Measurements from ENCODE around the gene DNA2.
"Not testable (repeated sequence)": the region's sequence is repeated elsewhere in the genome, so short reads cannot be mapped to it uniquely, and the experiment has no call there.

The DNA2 gene

GRCh38 chr10:68516766-68517165 is 45.0 kb upstream of the DNA2 start:
- Histone ChIP-seq H3K14ac (ENCODE audit: low read length in 2 of 2) (no peak overlapping the region), H2BK12ac (ENCODE audit: low read length in 2 of 2) (no peak overlapping the region), H3K4me3 (ENCODE audit: insufficient read depth in 1 of 2, low read depth in 1 of 2, low read length in 2 of 2) (no peak overlapping the region), H3K27me3 (ENCODE audit: control insufficient read depth in 1 of 2, insufficient read depth in 1 of 2, low read length in 2 of 2) (no peaks in the 10 kb centered on the region), H3K23ac (ENCODE audit: low read length in 2 of 2) (no peak overlapping the region), H3K4me1 (ENCODE audit: control insufficient read depth, insufficient read depth, low read depth, low read length) (no peaks in the 10 kb centered on the region), H3K27ac (ENCODE audit: low read length, poor library complexity, severe bottlenecking) (no peak overlapping the region), H3K4me2 (ENCODE audit: low read length, poor library complexity, severe bottlenecking) (no peak overlapping the region), H2BK5ac (ENCODE audit: low read depth, low read length, poor library complexity, severe bottlenecking) (no peak overlapping the region), H2AFZ (ENCODE audit: low read depth, low read length) (no peak overlapping the region), H3K36me3 (ENCODE audit: control insufficient read depth in 1 of 2, insufficient read depth in 2 of 2, low read depth in 1 of 2, low read length in 2 of 2) (peaks cover 8 to 12% of the 10 kb centered on the region in 2 experiments), H3K79me1 (replicated peaks; ENCODE audit: low read length, poor library complexity, severe bottlenecking) (peaks cover 14% of the 10 kb centered on the region), H3K9ac (ENCODE audit: low read length) (peak overlapping the region; percentile 33), H3K4ac (ENCODE audit: low read depth in 1 of 2, low read length in 2 of 2) (no peak overlapping the region), H2AK5ac (ENCODE audit: low read length, severe bottlenecking) (no peak overlapping the region), H4K8ac (ENCODE audit: low read length) (no peak overlapping the region), H2BK120ac (ENCODE audit: low read depth, low read length) (no peak overlapping the region), H3K18ac (ENCODE audit: low read depth in 1 of 2, low read length in 2 of 2) (no peak overlapping the region), H2BK15ac (ENCODE audit: low read depth, poor library complexity, severe bottlenecking) (no peak overlapping the region), H4K91ac (ENCODE audit: low read length) (no peak overlapping the region), H3K9me3 (ENCODE audit: control insufficient read depth, low read length) (no peaks in the 10 kb centered on the region)
- DNase-seq: no peak
- 74% methylated on average over 4 of the region's 4 CpGs for WGBS

- H3K4ac ChIP-seq (ENCODE audit: low read depth in 1 of 2, low read length in 2 of 2); H3K14ac ChIP-seq (ENCODE audit: low read length in 2 of 2); H3K27me3 ChIP-seq (ENCODE audit: control insufficient read depth in 1 of 2, insufficient read depth in 1 of 2, low read length in 2 of 2); H3K4me3 ChIP-seq (ENCODE audit: insufficient read depth in 1 of 2, low read depth in 1 of 2, low read length in 2 of 2); H3K23ac ChIP-seq (ENCODE audit: low read length in 2 of 2); H3K9ac ChIP-seq (ENCODE audit: low read length); H4K91ac ChIP-seq (ENCODE audit: low read length); H2BK12ac ChIP-seq (ENCODE audit: low read length in 2 of 2); H3K4me2 ChIP-seq (ENCODE audit: low read length, poor library complexity, severe bottlenecking); H3K27ac ChIP-seq (ENCODE audit: low read length, poor library complexity, severe bottlenecking); H3K9me3 ChIP-seq (ENCODE audit: control insufficient read depth, low read length); H3K18ac ChIP-seq (ENCODE audit: low read depth in 1 of 2, low read length in 2 of 2); H2BK120ac ChIP-seq (ENCODE audit: low read depth, low read length); H2AK5ac ChIP-seq (ENCODE audit: low read length, severe bottlenecking); H2BK5ac ChIP-seq (ENCODE audit: low read depth, low read length, poor library complexity, severe bottlenecking); H2BK15ac ChIP-seq (ENCODE audit: low read depth, poor library complexity, severe bottlenecking); H2AFZ ChIP-seq (ENCODE audit: low read depth, low read length); H3K4me1 ChIP-seq (ENCODE audit: control insufficient read depth, insufficient read depth, low read depth, low read length); DNase-seq; H4K8ac ChIP-seq (ENCODE audit: low read length): not testable (repeated sequence)
- Histone ChIP-seq H3K79me1 (replicated peaks; ENCODE audit: low read length, poor library complexity, severe bottlenecking) (peaks cover 14% of the 10 kb centered on the region), H3K36me3 (ENCODE audit: control insufficient read depth in 1 of 2, insufficient read depth in 2 of 2, low read depth in 1 of 2, low read length in 2 of 2) (peaks cover 11% of the 10 kb centered on the region in 2 experiments)
- 92% methylated on average over 2 of the region's 2 CpGs for WGBS
These were observed 44.4 kb upstream of the DNA2 start for GRCh38 chr10:68516216-68516615.

GRCh38 chr10:68508090-68508489 is 36.3 kb upstream of the DNA2 start:
- no peak for DNase-seq
- Histone ChIP-seq H3K79me1 (replicated peaks; ENCODE audit: low read length, poor library complexity, severe bottlenecking) (peaks cover 15% of the 10 kb centered on the region), H2AK5ac (ENCODE audit: low read length, severe bottlenecking) (no peak overlapping the region), H2BK120ac (ENCODE audit: low read depth, low read length) (no peak overlapping the region), H2AFZ (ENCODE audit: low read depth, low read length) (no peak overlapping the region), H3K23ac (ENCODE audit: low read length in 2 of 2) (no peak overlapping the region), H3K9me3 (ENCODE audit: control insufficient read depth, low read length) (no peaks in the 10 kb centered on the region), H3K4me1 (ENCODE audit: control insufficient read depth, insufficient read depth, low read depth, low read length) (no peaks in the 10 kb centered on the region), H3K36me3 (ENCODE audit: control insufficient read depth in 1 of 2, insufficient read depth in 2 of 2, low read depth in 1 of 2, low read length in 2 of 2) (peaks cover 17 to 37% of the 10 kb centered on the region in 2 experiments), H3K4me2 (ENCODE audit: low read length, poor library complexity, severe bottlenecking) (no peak overlapping the region), H4K8ac (ENCODE audit: low read length) (no peak overlapping the region), H3K9ac (ENCODE audit: low read length) (no peak overlapping the region), H3K14ac (ENCODE audit: low read length in 2 of 2) (no peak overlapping the region), H3K4me3 (ENCODE audit: insufficient read depth in 1 of 2, low read depth in 1 of 2, low read length in 2 of 2) (no peak overlapping the region), H3K27ac (ENCODE audit: low read length, poor library complexity, severe bottlenecking) (no peak overlapping the region), H2BK15ac (ENCODE audit: low read depth, poor library complexity, severe bottlenecking) (no peak overlapping the region), H3K27me3 (ENCODE audit: control insufficient read depth in 1 of 2, insufficient read depth in 1 of 2, low read length in 2 of 2) (no peaks in the 10 kb centered on the region), H2BK12ac (ENCODE audit: low read length in 2 of 2) (no peak overlapping the region), H4K91ac (ENCODE audit: low read length) (no peak overlapping the region), H2BK5ac (ENCODE audit: low read depth, low read length, poor library complexity, severe bottlenecking) (no peak overlapping the region), H3K18ac (ENCODE audit: low read depth in 1 of 2, low read length in 2 of 2) (no peak overlapping the region), H3K4ac (ENCODE audit: low read depth in 1 of 2, low read length in 2 of 2) (no peak overlapping the region)
- 93% methylated on average over 5 of the region's 6 CpGs for WGBS

GRCh38 chr10:68506411-68506810 is 34.6 kb upstream of the DNA2 start:
- Histone ChIP-seq H3K23ac (ENCODE audit: low read length in 2 of 2) (no peak overlapping the region), H3K4ac (ENCODE audit: low read depth in 1 of 2, low read length in 2 of 2) (no peak overlapping the region), H3K18ac (ENCODE audit: low read depth in 1 of 2, low read length in 2 of 2) (no peak overlapping the region), H3K79me1 (replicated peaks; ENCODE audit: low read length, poor library complexity, severe bottlenecking) (peaks cover 13% of the 10 kb centered on the region), H4K91ac (ENCODE audit: low read length) (no peak overlapping the region), H3K27me3 (ENCODE audit: control insufficient read depth in 1 of 2, insufficient read depth in 1 of 2, low read length in 2 of 2) (no peaks in the 10 kb centered on the region), H2AK5ac (ENCODE audit: low read length, severe bottlenecking) (no peak overlapping the region), H3K9ac (ENCODE audit: low read length) (no peak overlapping the region), H2AFZ (ENCODE audit: low read depth, low read length) (no peak overlapping the region), H3K9me3 (ENCODE audit: control insufficient read depth, low read length) (no peaks in the 10 kb centered on the region), H3K36me3 (ENCODE audit: control insufficient read depth in 1 of 2, insufficient read depth in 2 of 2, low read depth in 1 of 2, low read length in 2 of 2) (peaks cover 19 to 47% of the 10 kb centered on the region in 2 experiments), H3K14ac (ENCODE audit: low read length in 2 of 2) (no peak overlapping the region), H3K4me3 (ENCODE audit: insufficient read depth in 1 of 2, low read depth in 1 of 2, low read length in 2 of 2) (no peak overlapping the region), H3K4me2 (ENCODE audit: low read length, poor library complexity, severe bottlenecking) (no peak overlapping the region), H2BK5ac (ENCODE audit: low read depth, low read length, poor library complexity, severe bottlenecking) (no peak overlapping the region), H4K8ac (ENCODE audit: low read length) (no peak overlapping the region), H3K4me1 (ENCODE audit: control insufficient read depth, insufficient read depth, low read depth, low read length) (no peaks in the 10 kb centered on the region), H2BK12ac (ENCODE audit: low read length in 2 of 2) (no peak overlapping the region), H3K27ac (ENCODE audit: low read length, poor library complexity, severe bottlenecking) (no peak overlapping the region), H2BK15ac (ENCODE audit: low read depth, poor library complexity, severe bottlenecking) (no peak overlapping the region), H2BK120ac (ENCODE audit: low read depth, low read length) (no peak overlapping the region)
- DNase-seq: no peak
- 97% methylated on average over 4 of the region's 5 CpGs for WGBS
